SK-N-SH (cell line): ENCODE data around the gene BMF. TPM values are rescaled to one million over a fixed set of nuclear protein-coding genes. Genes with fewer than 3 reads are reported as not detected.

Experiments used
- CTCF ChIA-PET: fragments of 300-600, 350-600 bp; formaldehyde crosslinking; extraction: SDS; loops from one replicate; lab custom pipeline; 2021; lab: Yijun Ruan, JAX
- POLR2A ChIA-PET: fragments of 350-600 bp; sonication (Branson Sonifier 250); formaldehyde crosslinking; extraction: SDS; loops from one replicate; lab custom pipeline; 2020; ENCODE audit warnings: antibody characterized with exemption, inconsistent platforms; lab: Yijun Ruan, JAX
- DNase-seq: peaks from one replicate; pipeline ENCODE4 v3.0.0; 2012
- H2AFZ ChIP-seq: fragments of 200-600 bp; sonication (generic); 2 replicates; pipeline ENCODE4 v1.8.1; 2016; ENCODE audit warnings: antibody characterized with exemption, mild to moderate bottlenecking, low read depth
- H3F3A ChIP-seq: fragments of 200-600 bp; sonication (generic); replicated peaks from 2 replicates; pipeline ENCODE3; 2016; ENCODE audit warnings: antibody characterized with exemption, mild to moderate bottlenecking; ENCODE audit not compliant: insufficient read depth
- H3K27ac ChIP-seq, 2 experiments: fragments of 200-500 bp in 1 of 2; fragments of 200-600 bp in 1 of 2; sonication (Bioruptor generic) in 1 of 2; sonication (generic), shearing (Covaris generic) in 1 of 2; 2 replicates each; pipeline versions ENCODE4 v1.5.1 to v1.6.1; 2014 to 2016; ENCODE audit warnings: low read depth in 2 of 2, inconsistent platforms in 1 of 2, low read length in 1 of 2, mild to moderate bottlenecking in 1 of 2, mixed read lengths in 1 of 2
- H3K27me3 ChIP-seq: fragments of 200-600 bp; sonication (generic), shearing (Covaris generic); 2 replicates; pipeline ENCODE4 v1.6.1; 2016; ENCODE audit warnings: mixed run types; ENCODE audit not compliant: insufficient read depth
- H3K36me3 ChIP-seq, 2 experiments: fragments of 200-500 bp in 1 of 2; fragments of 200-600 bp in 1 of 2; sonication (Bioruptor generic) in 1 of 2; sonication (generic) in 1 of 2; replicated peaks in 1 of 2; 2 replicates each; pipeline versions ENCODE3 to v1.5.1; 2014 to 2016; ENCODE audit warnings: low read length in 1 of 2, mild to moderate bottlenecking in 1 of 2; ENCODE audit not compliant: insufficient read depth in 2 of 2, control insufficient read depth in 1 of 2
- H3K4me1 ChIP-seq, 2 experiments: fragments of 200-500 bp in 1 of 2; fragments of 200-600 bp in 1 of 2; sonication (Bioruptor generic) in 1 of 2; sonication (generic), shearing (Covaris generic) in 1 of 2; 2 replicates each; pipeline versions ENCODE4 v1.5.1 to v1.6.1; 2014 to 2016; ENCODE audit warnings: low read depth in 1 of 2, low read length in 1 of 2, mixed run types in 1 of 2; ENCODE audit not compliant: insufficient read depth in 2 of 2, control insufficient read depth in 1 of 2
- H3K4me2 ChIP-seq: fragments of 200-600 bp; sonication (generic), shearing (Covaris generic); 2 replicates; pipeline ENCODE4 v1.6.1; 2017; ENCODE audit warnings: mixed run types
- H3K4me3 ChIP-seq, 2 experiments: fragments of 200-500 bp in 1 of 2; fragments of 200-600 bp in 1 of 2; sonication (Bioruptor generic) in 1 of 2; sonication (generic), shearing (Covaris generic) in 1 of 2; 2 replicates each; pipeline versions ENCODE4 v1.5.1 to v1.8.1; 2014 to 2016; ENCODE audit warnings: low read depth in 2 of 2, inconsistent platforms in 1 of 2, low read length in 1 of 2, mild to moderate bottlenecking in 1 of 2, mixed read lengths in 1 of 2, moderate library complexity in 1 of 2
- H3K79me2 ChIP-seq: fragments of 200-600 bp; sonication (generic); 2 replicates; pipeline ENCODE4 v1.8.1; 2017; ENCODE audit warnings: mild to moderate bottlenecking; ENCODE audit not compliant: insufficient read depth
- H3K9ac ChIP-seq: fragments of 200-600 bp; sonication (generic); 2 replicates; pipeline ENCODE4 v1.6.1; 2017; ENCODE audit warnings: mixed run types
- H3K9me2 ChIP-seq: fragments of 200-600 bp; sonication (generic); 2 replicates; pipeline ENCODE4 v1.6.1; 2017; ENCODE audit warnings: mixed run types
- H3K9me3 ChIP-seq: fragments of 200-600 bp; sonication (generic); 2 replicates; pipeline ENCODE4 v1.6.1; 2017; ENCODE audit warnings: mixed run types, mild to moderate bottlenecking, moderate library complexity
- H4K20me1 ChIP-seq: fragments of 200-600 bp; sonication (generic); 2 replicates; pipeline ENCODE4 v1.6.1; 2017; ENCODE audit warnings: mild to moderate bottlenecking, mixed run types; ENCODE audit not compliant: insufficient read depth
- CHD2 ChIP-seq: fragments of 150-350 bp; IDR thresholded peaks from 2 replicates; pipeline ENCODE4 v1.6.1; 2018; ENCODE audit warnings: low read length; ENCODE audit not compliant: partially characterized antibody
- CTCF ChIP-seq: fragments of 200-600 bp; sonication (generic); IDR thresholded peaks from 2 replicates; pipeline ENCODE4 v1.6.1; 2017; ENCODE audit warnings: antibody characterized with exemption, mild to moderate bottlenecking, moderate library complexity
- ELF1 ChIP-seq: IDR thresholded peaks from 2 replicates; pipeline ENCODE4 v1.4.0; 2012
- EP300 ChIP-seq, 2 experiments: IDR thresholded peaks; 2 replicates each; pipeline versions ENCODE4 v1.4.0 to v1.6.1; 2012; ENCODE audit warnings: borderline replicate concordance in 1 of 2, low read depth in 1 of 2, low read length in 1 of 2
- EZH2phosphoT487 ChIP-seq: fragments of 200-600 bp; sonication (generic); IDR thresholded peaks from 2 replicates; pipeline ENCODE4 v1.6.1; 2017; ENCODE audit warnings: low read depth, mixed run types, mild to moderate bottlenecking, antibody characterized with exemption, moderate library complexity, borderline replicate concordance
- FOSL2 ChIP-seq: IDR thresholded peaks from 2 replicates; pipeline ENCODE4 v1.4.0; 2012; ENCODE audit warnings: low read depth, mild to moderate bottlenecking, moderate library complexity, borderline replicate concordance
- FOXM1 ChIP-seq: IDR thresholded peaks from 2 replicates; pipeline ENCODE4 v1.4.0; 2012; ENCODE audit warnings: low read depth, mild to moderate bottlenecking
- GABPA ChIP-seq: IDR thresholded peaks from 2 replicates; pipeline ENCODE4 v1.4.0; 2012; ENCODE audit warnings: low read depth, mild to moderate bottlenecking
- GATA2 ChIP-seq: sonication (generic); formaldehyde crosslinking; IDR thresholded peaks from 2 replicates; pipeline ENCODE4 v1.5.0; 2020; ENCODE audit warnings: mild to moderate bottlenecking, missing genetic modification reagents
- IRF3 ChIP-seq: fragments of 150-350 bp; IDR thresholded peaks from 2 replicates; pipeline ENCODE4 v1.6.1; 2016; ENCODE audit warnings: mild to moderate bottlenecking, low read depth, low read length
- MAX ChIP-seq: IDR thresholded peaks from 2 replicates; pipeline ENCODE4 v1.4.0; 2012; ENCODE audit warnings: low read depth
- NRF1 ChIP-seq: IDR thresholded peaks from 2 replicates; pipeline ENCODE4 v1.6.1; 2012; ENCODE audit warnings: low read depth, mild to moderate bottlenecking, low read length
- PBX3 ChIP-seq: IDR thresholded peaks from 2 replicates; pipeline ENCODE4; 2012
- RAD21 ChIP-seq: IDR thresholded peaks from 2 replicates; pipeline ENCODE4 v1.6.1; 2012; ENCODE audit warnings: mild to moderate bottlenecking, low read length
- RCOR1 ChIP-seq: fragments of 150-350 bp; IDR thresholded peaks from 2 replicates; pipeline ENCODE4 v1.6.1; 2017; ENCODE audit warnings: antibody characterized with exemption, low read length
- RFX5 ChIP-seq: IDR thresholded peaks from 2 replicates; pipeline ENCODE4 v1.6.1; 2012; ENCODE audit warnings: mild to moderate bottlenecking, improper control_type of control experiment, low read length
- SIN3A ChIP-seq: IDR thresholded peaks from 2 replicates; pipeline ENCODE4 v1.6.1; 2012; ENCODE audit warnings: low read depth, mild to moderate bottlenecking, low read length, moderate library complexity, borderline replicate concordance
- SMC3 ChIP-seq: IDR thresholded peaks from 2 replicates; pipeline ENCODE4 v1.6.1; 2012; ENCODE audit warnings: low read depth, low read length, improper control_type of control experiment
- TAF1 ChIP-seq: IDR thresholded peaks from 2 replicates; pipeline ENCODE4 v1.6.1; 2012; ENCODE audit warnings: low read depth, mild to moderate bottlenecking, low read length, moderate library complexity, borderline replicate concordance
- TEAD4 ChIP-seq: IDR thresholded peaks from 2 replicates; pipeline ENCODE4 v1.4.0; 2012; ENCODE audit warnings: mild to moderate bottlenecking, borderline replicate concordance; ENCODE audit not compliant: insufficient read depth
- USF1 ChIP-seq: IDR thresholded peaks from 2 replicates; pipeline ENCODE4 v1.4.0; 2012; ENCODE audit warnings: low read depth, borderline replicate concordance
- ZBTB33 ChIP-seq: IDR thresholded peaks from 2 replicates; pipeline ENCODE4 v1.4.0; 2012; ENCODE audit warnings: low read depth, borderline replicate concordance
- WGBS: methylation state at CpG from one replicate; pipeline ENCODE4 v1.1.6; 2017; ENCODE audit warnings: low lambda C conversion rate; 5-methylcytosine and 5-hydroxymethylcytosine counted together
- polyA plus RNA-seq, 3 experiments: library from polyadenylated mRNA; depleted of rRNA; stranded (reverse); fragments of >200 nt; gene quantifications; 2 replicates each; pipeline ENCODE4 v1.2.3, GENCODE V29; 2012

The BMF gene
- polyA plus RNA-seq, 1 of the 3 experiments (the other 2 are of a cell fraction), result 0.72 TPM

- no peak for TF ChIP-seq ZBTB33
- TF ChIP-seq USF1, result no peak
- no peak for TF ChIP-seq MAX
- no peak for TF ChIP-seq PBX3
- no peak for TF ChIP-seq NRF1
These were observed 13.4 kb upstream of the BMF start (continued) for GRCh38 chr15:40121911-40122638.

- H3K4me3 ChIP-seq, result no peak overlapping the region
- ChIA-PET POLR2A (no interaction called here), CTCF (interaction anchor here (1.5 kb wide), 1 partner anchor 14 kb away, joined by 6 read pairs; no protein-coding TSS in a partner anchor)
- H3K79me2 ChIP-seq, result no peaks in the 10 kb centered on the region
- no peaks in the 10 kb centered on the region for H4K20me1 ChIP-seq
- no peaks in the 10 kb centered on the region for H3K4me1 ChIP-seq
- no peaks in the 10 kb centered on the region for H3F3A ChIP-seq
- H3K9me3 ChIP-seq, result no peaks in the 10 kb centered on the region
- H2AFZ ChIP-seq, result no peak overlapping the region
- H3K27ac ChIP-seq, result no peak overlapping the region
- no peak for TF ChIP-seq TAF1
- no peak for TF ChIP-seq ELF1
- no peak for TF ChIP-seq EZH2phosphoT487
- TF ChIP-seq GABPA, result no peak
- no peak for TF ChIP-seq GATA2 (CRISPR knock-in tag)
- no peak for TF ChIP-seq RCOR1
- no peak for TF ChIP-seq EP300 (IDR thresholded peaks at IDR 0.05; ENCODE audit: borderline replicate concordance in 1 of 2, low read depth in 1 of 2, low read length in 1 of 2)
- no peak for TF ChIP-seq FOSL2
- no peak for TF ChIP-seq CHD2
- no peak for TF ChIP-seq IRF3
- TF ChIP-seq CTCF, result no peak
- no peak for TF ChIP-seq FOXM1
- no peak for TF ChIP-seq RAD21
- TF ChIP-seq SIN3A, result no peak
- no peak for TF ChIP-seq RFX5
- no peak for TF ChIP-seq TEAD4
- TF ChIP-seq SMC3, result no peak
- no peak for DNase-seq
- 70% methylated on average over 3 of the region's 3 CpGs for WGBS
- no peaks in the 10 kb centered on the region for H3K36me3 ChIP-seq
- no peaks in the 10 kb centered on the region for H3K9me2 ChIP-seq
- no peak overlapping the region for H3K9ac ChIP-seq
- H3K4me2 ChIP-seq, result no peak overlapping the region
- peaks cover 7% of the 10 kb centered on the region; the same call in 1 of the 2 replicates for H3K27me3 ChIP-seq
These were observed 9.8 kb upstream of the BMF start for GRCh38 chr15:40118473-40118872.
